ENCODE data around the gene C15orf62. TPM values are rescaled to one million over a fixed set of nuclear protein-coding genes. Genes with fewer than 3 reads are reported as not detected.

Gene C15orf62
- total RNA-seq, 1 donor from 2014 or later = not detected

GRCh38 chr15:40754883-40755811 is 14.6 kb upstream of the C15orf62 start, which contains the start of gene RMDN3:
Gene RMDN3, minus strand, starts transcription at chr15:40755254. Its CDS starts 471 bp downstream, at chr15:40754783.
- ATAC-seq (peak; percentile 99), DNase-seq (peak; percentile 97)
- intact Hi-C loops (cut with micrococcal nuclease) = no loop called here

GRCh38 chr15:40755812-40756208 is 14.0 kb upstream of the C15orf62 start:
- intact Hi-C loops (cut with micrococcal nuclease) = no loop called here
- DNase-seq (no peak), ATAC-seq (no peak)

- intact Hi-C loops (cut with micrococcal nuclease) = no loop called here
- no peak for ATAC-seq
These were observed 12.8 kb upstream of the C15orf62 start for GRCh38 chr15:40756938-40757337.

GRCh38 chr15:40759961-40760360 is 9.8 kb upstream of the C15orf62 start:
- intact Hi-C loops (cut with micrococcal nuclease) = no loop called here
- DNase-seq (no peak), ATAC-seq (no peak)

More at GRCh38 chr15:40756938-40757337, 12.8 kb upstream of the C15orf62 start:
- DNase-seq = no peak

GRCh38 chr15:40762919-40763800 is 6.6 kb upstream of the C15orf62 start:
- DNase-seq (peak; percentile 82), ATAC-seq (peak; percentile 32)
- intact Hi-C loops (cut with micrococcal nuclease) = no loop called here

- peak; percentile 82 for ATAC-seq
- intact Hi-C loops (cut with micrococcal nuclease) = no loop called here
- peak; percentile 86 for DNase-seq
These were observed 5.8 kb upstream of the C15orf62 start, which contains the start of gene GCHFR for GRCh38 chr15:40763801-40764628. Gene GCHFR, plus strand, starts transcription at chr15:40764068. Its CDS starts 113 bp downstream, at chr15:40764181.

GRCh38 chr15:40764629-40765103 is 5.1 kb upstream of the C15orf62 start:
- no peak for DNase-seq
- intact Hi-C loops (cut with micrococcal nuclease) = no loop called here
- peak; percentile 10 for ATAC-seq

- intact Hi-C loops (cut with micrococcal nuclease) = no loop called here
- DNase-seq = no peak
- ATAC-seq = no peak
These were observed 3.5 kb upstream of the C15orf62 start for GRCh38 chr15:40766194-40766815.

- intact Hi-C loops (cut with micrococcal nuclease) = no loop called here
- DNase-seq (no peak), ATAC-seq (no peak)
These were observed 2.6 kb upstream of the C15orf62 start for GRCh38 chr15:40766906-40767837.

GRCh38 chr15:40767838-40768500 is 1.8 kb upstream of the C15orf62 start:
- DNase-seq (no peak), ATAC-seq (no peak)
- intact Hi-C loops (cut with micrococcal nuclease) = no loop called here

GRCh38 chr15:40768521-40769273 is 1.1 kb upstream of the C15orf62 start:
- ATAC-seq = no peak
- DNase-seq = no peak
- intact Hi-C loops (cut with micrococcal nuclease) = no loop called here

- DNase-seq (no peak), ATAC-seq (no peak)
- intact Hi-C loops (cut with micrococcal nuclease) = no loop called here
These were observed 454 bp downstream of the C15orf62 start for GRCh38 chr15:40770147-40770721.

- DNase-seq (no peak), ATAC-seq (no peak)
- intact Hi-C loops (cut with micrococcal nuclease) = no loop called here
These were observed 1.5 kb downstream of the C15orf62 start for GRCh38 chr15:40771242-40771641.

GRCh38 chr15:40772014-40772413 is 2.2 kb downstream of the C15orf62 start:
- ATAC-seq = no peak
- DNase-seq = no peak
- intact Hi-C loops (cut with micrococcal nuclease) = no loop called here

GRCh38 chr15:40773496-40773895 is 3.7 kb downstream of the C15orf62 start:
- intact Hi-C loops (cut with micrococcal nuclease) = no loop called here
- no peak for DNase-seq
- ATAC-seq = no peak

- intact Hi-C loops (cut with micrococcal nuclease) = no loop called here
- no peak for ATAC-seq
- DNase-seq = no peak
These were observed 4.1 kb downstream of the C15orf62 start for GRCh38 chr15:40773902-40774301.
